Skin epidermis (tissue), 12 donors: ENCODE results near the gene CEP95.

ENCODE experiments used
- H3K27ac ChIP-seq, 21 experiments: fragments of 200-600 bp; sonication (generic) in 11 of 21; one replicate each; pipeline ENCODE4 v1.5.0; 2020; ENCODE audit warnings: mild to moderate bottlenecking in 3 of 21, inconsistent platforms in 2 of 21, moderate library complexity in 2 of 21
- H3K4me3 ChIP-seq, 7 experiments: fragments of 200-600 bp; sonication (generic) in 2 of 7; one replicate each; pipeline ENCODE4 v1.5.0; 2020; ENCODE audit warnings: inconsistent platforms in 2 of 7, mild to moderate bottlenecking in 2 of 7, moderate library complexity in 1 of 7

Gene CEP95

DNA sequence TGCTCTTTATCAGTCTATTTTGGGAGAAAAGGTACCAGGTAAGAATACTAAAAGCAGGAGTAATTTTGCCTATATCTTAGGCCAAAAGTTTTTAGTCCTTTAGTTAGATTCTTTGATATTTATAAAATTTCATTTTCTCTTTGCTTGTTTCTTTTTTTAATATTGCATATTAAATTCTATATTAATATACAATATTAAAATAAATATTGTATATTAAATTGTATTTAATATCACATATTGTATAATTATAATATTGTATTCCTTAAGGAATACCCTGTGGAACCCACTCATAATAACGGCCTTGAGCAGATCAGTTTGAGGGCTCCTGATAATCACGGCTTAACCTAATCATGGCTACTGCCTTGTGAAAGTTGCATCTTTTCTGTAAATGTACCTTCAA, 1.9 kb downstream of the CEP95 start:
- Histone ChIP-seq H3K4me3 (no peak overlapping the region), H3K27ac (no peak overlapping the region)

GRCh38 chr17:64509179-64509578, 2.4 kb downstream of the CEP95 start:
- no peak overlapping the region for H3K27ac ChIP-seq
- H3K4me3 ChIP-seq: no peak overlapping the region

DNA sequence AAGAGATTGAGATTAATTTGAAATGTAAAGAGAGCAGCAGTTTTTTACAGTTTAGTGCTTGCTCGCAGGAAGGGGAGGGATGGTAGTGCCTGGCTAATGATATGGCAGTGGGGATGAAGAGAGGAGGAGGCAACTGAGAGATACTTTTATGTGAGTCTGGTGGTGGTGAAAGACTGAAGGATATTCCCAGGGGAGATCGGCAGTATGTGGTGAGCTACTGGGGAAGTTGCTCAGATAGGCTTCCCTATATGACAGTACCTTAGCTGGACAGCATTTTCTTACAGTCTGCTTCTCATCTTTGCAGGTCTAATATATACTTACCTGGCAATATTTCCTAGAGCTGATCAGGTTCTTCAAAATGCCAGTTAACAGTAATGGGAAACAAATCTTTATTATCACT, 8.6 kb downstream of the CEP95 start:
- H3K27ac ChIP-seq: no peak overlapping the region
- no peak overlapping the region for H3K4me3 ChIP-seq

DNA sequence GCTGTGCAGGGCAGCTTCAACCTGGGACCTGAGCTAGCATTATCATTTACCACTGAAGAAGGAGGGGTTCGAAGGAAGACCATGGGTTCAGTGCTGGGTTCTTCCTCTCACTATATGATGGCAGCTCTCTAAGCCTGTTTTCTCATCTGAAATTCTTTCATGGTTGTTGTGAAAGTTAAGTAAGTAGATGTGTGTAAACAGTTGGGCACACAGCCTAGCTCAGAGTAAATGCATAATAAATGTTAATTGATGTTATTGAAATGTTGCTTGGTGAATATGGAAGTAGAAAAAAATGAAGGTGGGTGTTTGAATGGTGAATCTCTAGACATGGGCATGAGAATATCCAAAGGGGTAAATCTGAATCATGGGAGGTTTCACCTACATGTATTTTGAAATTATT, 9.1 kb downstream of the CEP95 start:
- Histone ChIP-seq H3K27ac (no peak overlapping the region), H3K4me3 (no peak overlapping the region)

GRCh38 chr17:64519601-64520000, 12.8 kb downstream of the CEP95 start:
- H3K27ac ChIP-seq: no peak overlapping the region
- no peak overlapping the region for H3K4me3 ChIP-seq

DNA sequence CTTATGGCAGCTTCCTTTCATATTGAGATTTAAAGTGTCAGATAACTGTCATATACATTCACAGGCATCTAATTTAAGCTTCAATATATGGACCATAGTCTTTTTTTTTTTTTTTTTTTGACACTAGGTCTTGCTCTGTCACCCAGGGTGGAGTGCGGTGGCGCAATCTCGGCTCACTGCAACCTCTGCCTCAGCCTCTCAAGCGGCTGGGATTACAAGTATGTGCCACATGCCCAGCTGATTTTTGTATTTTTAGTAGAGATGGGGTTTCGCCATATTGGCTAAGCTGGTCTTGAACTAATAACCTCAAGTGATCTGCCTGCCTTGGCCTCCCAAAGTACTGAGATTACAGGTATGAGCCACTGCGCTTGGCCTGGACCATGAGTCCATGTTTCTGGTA, 13.6 kb downstream of the CEP95 start:
- no peak overlapping the region for H3K27ac ChIP-seq
- no peak overlapping the region for H3K4me3 ChIP-seq

DNA sequence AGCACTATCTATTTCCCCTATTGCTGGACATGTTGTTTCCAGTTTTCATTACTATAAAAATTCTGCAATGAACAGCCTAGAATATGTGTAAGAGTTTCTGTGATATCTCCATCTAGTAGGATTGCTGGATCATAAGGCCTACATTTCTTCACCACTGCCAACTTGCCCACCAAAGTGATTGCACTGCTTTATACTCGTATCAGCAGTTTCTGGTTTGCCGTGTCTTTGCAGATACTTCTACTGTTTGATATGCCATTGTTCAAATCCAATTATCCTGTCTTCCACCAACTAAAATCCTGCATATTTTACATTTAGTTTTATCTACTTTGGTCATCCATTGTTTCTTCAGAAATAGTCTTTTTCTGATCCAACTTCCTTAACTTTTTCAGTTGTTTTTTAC, 21.1 kb downstream of the CEP95 start:
- H3K27ac ChIP-seq: no peak overlapping the region
- no peak overlapping the region for H3K4me3 ChIP-seq

DNA sequence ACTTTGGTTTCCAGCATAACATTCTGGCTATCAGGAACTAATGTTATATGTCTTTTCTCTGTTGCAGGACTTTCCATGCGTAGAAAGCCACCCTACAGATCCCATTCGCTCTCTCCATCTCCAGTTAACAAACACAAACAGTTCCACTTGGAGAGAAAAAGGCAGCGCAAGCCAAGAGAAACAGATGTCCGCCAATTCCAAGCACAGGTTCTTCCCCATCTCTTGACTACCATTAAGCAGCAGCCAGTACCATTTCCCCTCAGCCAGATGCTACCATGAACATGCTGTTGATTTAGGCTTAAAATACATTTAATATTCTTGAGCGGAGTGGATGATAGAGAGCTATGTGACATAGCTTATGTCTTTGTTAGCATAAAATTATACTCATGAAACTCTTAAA, 22.4 kb downstream of the CEP95 start:
- H3K4me3 ChIP-seq: no peak overlapping the region

DNA sequence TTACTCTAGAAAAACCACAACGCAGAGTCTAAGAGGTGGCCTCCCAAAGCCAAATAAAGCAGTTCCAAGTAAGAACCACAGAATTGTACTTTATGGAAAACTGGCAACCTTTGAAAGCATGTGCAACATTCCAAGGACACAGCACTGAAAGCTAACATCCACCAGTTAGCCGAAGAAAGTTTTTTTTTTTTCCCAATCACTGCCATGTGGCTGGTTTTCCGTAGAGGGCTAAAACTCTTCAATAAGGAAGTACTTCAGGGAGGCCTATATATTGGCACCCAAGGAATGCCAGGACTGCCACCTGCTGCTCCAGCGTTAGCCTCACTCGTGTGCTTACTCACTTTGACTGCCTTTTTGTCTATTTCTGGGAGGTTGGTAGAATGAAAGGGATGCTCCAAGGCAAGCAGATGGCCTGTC, 25.2 kb downstream of the CEP95 start:
- Histone ChIP-seq H3K4me3 (no peak overlapping the region), H3K27ac (no peak overlapping the region)

More for the DNA sequence above, 22.4 kb downstream of the CEP95 start:
- no peak overlapping the region for H3K27ac ChIP-seq

DNA sequence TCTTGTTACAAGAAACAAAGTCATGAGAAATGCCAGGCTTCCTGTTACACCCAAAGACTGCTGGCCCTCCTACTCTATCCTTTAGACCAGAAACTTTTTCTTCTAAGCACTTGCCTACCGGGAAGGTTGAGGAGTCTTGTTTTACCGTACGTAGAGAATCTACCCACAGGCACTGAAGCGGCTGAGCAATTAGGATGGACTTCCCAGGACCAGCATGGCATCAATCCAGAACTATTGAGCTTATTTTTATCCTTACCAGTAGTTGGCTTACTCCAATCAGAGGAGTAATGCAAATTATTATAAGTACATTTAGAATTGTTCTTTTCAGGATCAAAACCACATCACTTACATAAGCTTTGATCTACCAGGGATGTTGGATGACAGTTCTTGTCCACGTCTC, 25.6 kb downstream of the CEP95 start:
- no peak overlapping the region for H3K27ac ChIP-seq

DNA sequence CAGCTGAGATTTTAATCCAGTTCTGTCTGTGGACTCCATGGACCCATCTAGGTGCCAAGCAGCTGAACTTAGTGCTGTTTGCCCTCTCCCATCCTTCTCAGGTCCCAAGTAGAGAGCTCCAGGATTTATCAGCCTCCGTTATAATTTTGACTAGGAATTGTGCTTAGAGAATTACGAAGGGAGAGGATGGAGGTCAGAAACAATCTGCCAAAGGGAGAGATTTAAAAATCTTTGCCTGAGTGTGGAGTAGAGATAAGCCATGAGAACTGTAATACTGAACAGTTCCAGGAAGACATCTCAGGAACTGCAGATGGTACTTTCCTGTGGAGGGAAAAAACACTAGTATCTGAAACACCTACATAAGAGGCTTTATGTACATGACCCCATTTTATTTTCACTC, 27.0 kb downstream of the CEP95 start:
- Histone ChIP-seq H3K27ac (no peak overlapping the region), H3K4me3 (no peak overlapping the region)

More for the DNA sequence above, 25.6 kb downstream of the CEP95 start:
- no peak overlapping the region for H3K4me3 ChIP-seq

DNA sequence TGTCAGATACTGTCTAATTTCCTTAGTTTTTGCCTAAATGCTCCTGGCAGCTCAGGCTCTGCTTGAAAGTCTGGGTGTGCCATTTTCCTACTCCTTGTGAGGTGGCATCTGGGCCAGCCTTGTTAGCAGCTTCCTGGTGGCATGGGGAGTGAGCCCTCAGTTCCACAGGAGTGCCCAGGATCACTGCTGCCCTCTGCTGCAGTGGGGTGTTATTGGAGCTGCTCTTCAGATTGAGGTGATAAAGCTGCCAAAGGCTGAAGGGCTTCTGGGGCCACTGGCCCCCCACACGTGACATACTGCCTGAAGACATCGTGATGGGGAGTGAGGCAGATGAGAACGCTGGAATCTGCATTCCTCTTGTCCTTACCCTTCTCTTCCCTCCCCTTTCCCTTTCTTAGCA, 27.4 kb downstream of the CEP95 start:
- Histone ChIP-seq H3K4me3 (no peak overlapping the region), H3K27ac (no peak overlapping the region)

GRCh38 chr17:64535357-64535756, 28.6 kb downstream of the CEP95 start:
- Histone ChIP-seq H3K4me3 (no peak overlapping the region), H3K27ac (no peak overlapping the region)

GRCh38 chr17:64536913-64537312, 30.1 kb downstream of the CEP95 start:
- Histone ChIP-seq H3K27ac (no peak overlapping the region), H3K4me3 (no peak overlapping the region)

- no peak overlapping the region for H3K27ac ChIP-seq
- no peak overlapping the region for H3K4me3 ChIP-seq
Observed at GRCh38 chr17:64537488-64537887, 30.7 kb downstream of the CEP95 start.

DNA sequence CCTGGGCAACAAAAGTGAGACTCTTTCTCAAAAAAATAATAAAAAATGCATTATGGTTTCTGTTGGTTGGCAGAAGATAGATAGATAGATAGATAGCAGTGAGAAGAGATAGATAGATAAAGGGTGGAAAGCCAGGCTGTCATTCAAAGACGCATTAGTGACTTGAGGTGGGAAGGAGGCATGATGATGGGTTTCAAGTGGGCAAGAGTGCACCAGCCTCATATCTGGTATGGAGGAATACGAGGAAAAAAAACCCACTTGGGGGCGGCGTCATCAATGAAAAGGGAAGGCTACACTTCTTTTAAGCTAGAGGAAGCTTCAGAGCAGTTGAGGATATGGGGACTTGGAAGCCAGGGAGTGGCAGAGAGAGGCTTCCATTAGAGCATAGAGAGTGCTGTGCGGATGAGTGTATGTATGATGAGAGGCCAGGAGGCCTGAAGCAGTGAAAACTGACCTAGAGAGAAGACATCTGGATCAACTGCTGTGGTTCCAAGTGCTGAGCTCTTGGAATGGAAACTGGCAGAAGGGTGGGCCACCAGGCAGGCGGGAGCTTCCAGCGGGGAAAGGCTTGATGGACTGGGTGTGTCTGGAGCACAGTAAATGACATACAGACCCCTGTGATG, 31.8 kb downstream of the CEP95 start:
- Histone ChIP-seq H3K4me3 (no peak overlapping the region), H3K27ac (no peak overlapping the region)

GRCh38 chr17:64540118-64540776, 33.5 kb downstream of the CEP95 start:
- Histone ChIP-seq H3K27ac (no peak overlapping the region), H3K4me3 (no peak overlapping the region)

- H3K27ac ChIP-seq: no peak overlapping the region
- H3K4me3 ChIP-seq: no peak overlapping the region
Observed at GRCh38 chr17:64544742-64545141, 38.0 kb downstream of the CEP95 start.

DNA sequence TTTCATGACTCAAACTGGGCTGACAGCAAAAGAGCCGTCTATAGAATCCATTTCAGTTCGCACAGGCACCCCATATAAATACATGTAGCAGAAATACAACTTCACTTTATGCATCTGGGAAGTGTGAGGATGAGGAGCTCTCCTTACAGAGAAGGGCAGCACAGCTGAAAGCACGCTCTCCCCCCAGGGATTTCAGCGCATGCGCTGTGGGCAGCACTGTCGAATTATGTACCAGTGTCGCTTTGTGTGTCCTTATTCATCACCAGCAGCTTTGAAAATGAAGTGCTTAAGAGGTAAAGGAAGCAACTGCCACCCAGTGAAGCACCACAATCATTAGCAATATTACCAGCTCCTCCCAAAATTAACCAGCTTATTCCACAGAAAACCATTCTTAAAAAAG, 39.9 kb downstream of the CEP95 start:
- Histone ChIP-seq H3K27ac (no peak overlapping the region), H3K4me3 (no peak overlapping the region)

GRCh38 chr17:64547319-64547718, 40.5 kb downstream of the CEP95 start:
- Histone ChIP-seq H3K27ac (no peak overlapping the region), H3K4me3 (no peak overlapping the region)

DNA sequence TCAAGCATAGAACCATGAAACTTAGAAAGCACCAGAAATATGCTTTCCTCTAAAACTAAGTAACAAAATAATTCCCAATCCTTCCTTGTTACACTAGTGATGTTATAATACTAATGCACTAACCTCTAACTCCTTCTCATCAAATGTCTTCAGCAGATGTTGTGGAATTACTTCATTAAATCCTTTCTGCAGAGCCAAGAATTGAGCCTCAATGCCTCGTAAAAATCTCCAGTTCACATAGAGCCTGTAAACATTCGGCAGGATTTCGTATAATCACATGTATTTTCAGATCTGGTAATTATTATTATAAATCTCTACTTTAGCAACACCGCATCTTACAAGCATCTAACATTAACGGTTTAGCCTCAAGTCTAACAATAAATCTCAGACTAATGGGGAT, 44.7 kb downstream of the CEP95 start:
- Histone ChIP-seq H3K4me3 (no peak overlapping the region), H3K27ac (no peak overlapping the region)

- no peak overlapping the region for H3K4me3 ChIP-seq
- no peak overlapping the region for H3K27ac ChIP-seq
Observed at GRCh38 chr17:64554028-64554637, 47.4 kb downstream of the CEP95 start.
